Progenitor cell of endocrine pancreas (in vitro differentiated cells): Measurements from ENCODE around the gene NKD1. TPM values are rescaled to one million over a fixed set of nuclear protein-coding genes. Genes with fewer than 3 reads are reported as not detected.

ENCODE experiments used
- DNase-seq: peaks from one replicate; pipeline ENCODE4 v3.0.0; 2021; ENCODE audit warnings: low spot score; ENCODE audit not compliant: unreplicated experiment
- H3K27ac Mint-ChIP-seq: 2 replicates; pipeline ENCODE4 v1.8.0; 2021; ENCODE audit warnings: mild to moderate bottlenecking, moderate library complexity, mixed read lengths
- H3K27me3 Mint-ChIP-seq: 2 replicates; pipeline ENCODE4 v1.8.0; 2021; ENCODE audit warnings: mixed read lengths
- H3K36me3 Mint-ChIP-seq: 2 replicates; pipeline ENCODE4 v1.8.0; 2022; ENCODE audit warnings: mixed read lengths; ENCODE audit not compliant: insufficient read depth
- H3K4me1 Mint-ChIP-seq: 2 replicates; pipeline ENCODE4 v1.8.0; 2021; ENCODE audit warnings: low read depth, mixed read lengths
- H3K4me3 Mint-ChIP-seq: 2 replicates; pipeline ENCODE4 v1.8.0; 2021; ENCODE audit warnings: low read depth, mild to moderate bottlenecking, moderate library complexity, mixed read lengths
- H3K9me3 Mint-ChIP-seq: 2 replicates; pipeline ENCODE4 v1.8.0; 2021; ENCODE audit warnings: low read depth, mixed read lengths
- total RNA-seq: library from RNA; stranded (reverse); gene quantifications from 2 replicates; pipeline ENCODE4 v1.2.1, GENCODE V29; 2021
- TF ChIP-seq, protein P1 (sequence below): fragments of 200-600 bp; sonication (generic); IDR thresholded peaks from one replicate; pipeline ENCODE4 v1.5.0; 2021; ENCODE audit warnings: antibody characterized with exemption, mild to moderate bottlenecking; ENCODE audit not compliant: unreplicated experiment

Gene NKD1
- total RNA-seq, 1 donor from 2014 or later, result 3.0 TPM

DNA sequence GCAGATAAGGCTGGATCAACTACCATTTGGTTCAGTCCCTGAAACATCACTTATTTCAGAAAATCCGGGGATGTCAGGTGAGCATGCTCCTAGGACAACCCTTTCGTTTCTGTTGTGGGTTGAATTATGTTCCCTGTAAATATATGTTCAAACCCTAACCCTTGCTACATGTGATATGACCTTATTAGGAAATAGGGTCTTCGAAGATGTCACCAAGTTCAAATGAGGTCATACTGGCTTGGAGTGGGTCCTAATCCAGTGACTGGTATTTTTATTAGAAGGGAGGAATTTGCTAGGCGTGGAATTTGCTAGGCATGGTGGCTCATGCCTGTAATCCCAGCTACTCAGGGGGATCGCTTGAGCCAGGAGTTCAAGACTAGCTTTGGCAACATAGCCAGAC, 111.6 kb downstream of the NKD1 start:
- Mint-ChIP-seq H3K27me3 (peaks cover 11% of the 10 kb centered on the region), H3K36me3 (no peaks in the 10 kb centered on the region), H3K4me3 (no peak overlapping the region), H3K27ac (no peak overlapping the region), H3K9me3 (no peaks in the 10 kb centered on the region), H3K4me1 (no peaks in the 10 kb centered on the region)
- TF ChIP-seq, protein P1, sequence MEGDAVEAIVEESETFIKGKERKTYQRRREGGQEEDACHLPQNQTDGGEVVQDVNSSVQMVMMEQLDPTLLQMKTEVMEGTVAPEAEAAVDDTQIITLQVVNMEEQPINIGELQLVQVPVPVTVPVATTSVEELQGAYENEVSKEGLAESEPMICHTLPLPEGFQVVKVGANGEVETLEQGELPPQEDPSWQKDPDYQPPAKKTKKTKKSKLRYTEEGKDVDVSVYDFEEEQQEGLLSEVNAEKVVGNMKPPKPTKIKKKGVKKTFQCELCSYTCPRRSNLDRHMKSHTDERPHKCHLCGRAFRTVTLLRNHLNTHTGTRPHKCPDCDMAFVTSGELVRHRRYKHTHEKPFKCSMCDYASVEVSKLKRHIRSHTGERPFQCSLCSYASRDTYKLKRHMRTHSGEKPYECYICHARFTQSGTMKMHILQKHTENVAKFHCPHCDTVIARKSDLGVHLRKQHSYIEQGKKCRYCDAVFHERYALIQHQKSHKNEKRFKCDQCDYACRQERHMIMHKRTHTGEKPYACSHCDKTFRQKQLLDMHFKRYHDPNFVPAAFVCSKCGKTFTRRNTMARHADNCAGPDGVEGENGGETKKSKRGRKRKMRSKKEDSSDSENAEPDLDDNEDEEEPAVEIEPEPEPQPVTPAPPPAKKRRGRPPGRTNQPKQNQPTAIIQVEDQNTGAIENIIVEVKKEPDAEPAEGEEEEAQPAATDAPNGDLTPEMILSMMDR, result no peak
- no peak for DNase-seq

DNA sequence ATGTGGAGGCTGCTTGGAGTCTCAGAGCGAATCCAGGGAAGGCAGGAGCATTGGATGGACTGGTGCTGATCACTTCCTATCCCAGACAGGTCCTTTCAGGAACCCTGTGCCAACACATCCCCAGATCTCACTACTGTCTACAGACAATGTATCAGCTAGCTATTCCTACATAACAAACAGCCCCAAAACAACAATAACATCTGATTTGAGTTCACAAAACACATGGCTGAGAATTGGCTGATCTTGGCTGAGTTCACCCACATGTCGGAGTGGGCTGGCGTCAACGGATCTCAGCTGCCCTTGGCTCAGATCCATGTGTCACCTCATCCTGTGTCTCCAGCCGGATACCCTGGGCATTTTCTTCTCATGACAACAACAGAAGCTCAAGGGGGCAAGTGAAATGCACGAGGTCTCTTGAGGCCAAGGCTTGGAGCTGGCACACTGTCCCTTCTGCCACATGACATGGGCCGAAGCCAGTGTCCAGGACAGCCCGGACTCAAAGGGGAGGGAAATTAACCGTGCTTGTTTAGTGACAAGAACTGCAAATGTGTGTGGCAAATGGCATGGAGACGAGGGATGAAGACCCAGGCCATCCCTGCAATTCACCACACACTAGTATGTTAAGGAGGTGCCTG, 114.2 kb downstream of the NKD1 start:
- Mint-ChIP-seq H3K4me1 (no peaks in the 10 kb centered on the region), H3K9me3 (no peaks in the 10 kb centered on the region), H3K4me3 (no peak overlapping the region), H3K27ac (no peak overlapping the region), H3K27me3 (peaks cover 15% of the 10 kb centered on the region), H3K36me3 (no peaks in the 10 kb centered on the region)
- DNase-seq, result no peak
- TF ChIP-seq, protein P1, result no peak

DNA sequence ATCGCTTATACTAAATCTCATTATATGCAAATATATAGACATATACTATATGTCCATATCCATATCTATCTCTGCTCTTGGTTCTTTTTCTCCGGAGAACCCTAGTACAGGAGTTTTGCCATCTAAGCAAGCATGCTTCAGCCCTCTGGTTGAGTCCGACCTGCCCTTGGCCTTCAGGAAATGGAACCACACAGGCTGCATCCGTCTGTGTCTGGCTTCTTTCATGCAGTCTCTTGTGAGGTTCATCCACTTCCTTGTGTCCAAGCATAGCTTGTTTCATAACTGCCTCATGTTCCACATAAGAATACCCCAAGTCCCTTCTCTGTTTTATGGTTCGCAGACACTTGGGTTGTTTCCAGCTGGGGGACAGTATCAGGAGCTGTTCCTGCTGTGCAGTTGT, 116.1 kb downstream of the NKD1 start:
- TF ChIP-seq, protein P1, result no peak
- Mint-ChIP-seq H3K36me3 (no peaks in the 10 kb centered on the region), H3K9me3 (no peaks in the 10 kb centered on the region), H3K4me3 (no peak overlapping the region), H3K27ac (no peak overlapping the region), H3K27me3 (peaks cover 11% of the 10 kb centered on the region), H3K4me1 (peaks cover 5% of the 10 kb centered on the region)
- no peak for DNase-seq

DNA sequence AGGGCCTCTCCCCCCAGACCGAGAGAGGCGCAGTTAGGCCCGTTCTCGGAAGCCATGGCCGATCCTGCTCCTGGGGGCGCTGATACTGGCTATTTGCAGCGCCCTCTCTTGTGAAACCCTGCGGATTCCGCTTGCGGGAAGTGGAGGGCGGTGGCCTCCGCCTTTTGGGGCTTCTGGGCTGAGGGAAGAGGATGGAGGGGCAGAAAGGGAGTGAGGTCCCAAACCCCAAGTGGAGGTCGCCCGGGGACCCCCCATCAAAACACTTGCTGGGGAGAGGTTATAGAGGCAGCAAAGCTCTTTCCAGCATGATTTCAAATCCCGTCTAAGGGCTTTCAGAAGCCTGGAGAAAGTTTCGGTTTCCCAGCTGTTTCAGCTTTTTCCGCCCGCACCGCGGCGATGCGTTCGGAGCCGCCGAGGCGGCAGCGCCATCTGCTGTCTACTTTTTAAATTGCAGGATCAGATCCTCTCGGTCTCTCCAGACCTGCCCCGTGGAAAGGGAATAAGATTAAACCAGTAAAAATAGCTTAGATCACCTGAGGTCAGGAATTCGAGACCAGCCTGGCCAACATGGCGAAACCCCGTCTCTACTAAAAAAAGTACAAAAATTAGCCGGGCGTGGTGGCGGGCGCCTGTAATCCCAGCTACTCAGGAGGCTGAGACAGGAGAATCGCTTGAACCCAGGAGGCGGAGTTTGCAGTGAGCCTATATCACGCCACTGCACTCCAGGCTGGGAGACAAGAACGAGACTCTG, 117.1 kb downstream of the NKD1 start:
- Mint-ChIP-seq H3K4me1 (peaks cover 5% of the 10 kb centered on the region), H3K36me3 (no peaks in the 10 kb centered on the region), H3K27ac (peak overlapping the region; percentile 45), H3K27me3 (peaks cover 11% of the 10 kb centered on the region), H3K9me3 (no peaks in the 10 kb centered on the region), H3K4me3 (peak overlapping the region; percentile 42)
- TF ChIP-seq, protein P1, result peak; percentile 89
- peak; percentile 86 for DNase-seq

- peaks cover 5% of the 10 kb centered on the region for H3K4me1 Mint-ChIP-seq
- TF ChIP-seq, protein P1, result no peak
- H3K9me3 Mint-ChIP-seq, result peaks cover 7% of the 10 kb centered on the region
- H3K27ac Mint-ChIP-seq, result no peak overlapping the region
- DNase-seq, result no peak
- H3K4me3 Mint-ChIP-seq, result no peak overlapping the region
- H3K27me3 Mint-ChIP-seq, result peaks cover 11% of the 10 kb centered on the region
- H3K36me3 Mint-ChIP-seq, result peaks cover 1% of the 10 kb centered on the region
Observed at GRCh38 chr16:50666658-50667496, 118.7 kb downstream of the NKD1 start.
